NCI-H1694 treated with DMSO at 0.1 percent for 48 hours (cell line): ENCODE results near the gene HOXC9.

Experiments used
- DNase-seq: peaks from one replicate; lab custom pipeline; 2025; lab: John Stamatoyannopoulos, UW

Gene HOXC9

DNA sequence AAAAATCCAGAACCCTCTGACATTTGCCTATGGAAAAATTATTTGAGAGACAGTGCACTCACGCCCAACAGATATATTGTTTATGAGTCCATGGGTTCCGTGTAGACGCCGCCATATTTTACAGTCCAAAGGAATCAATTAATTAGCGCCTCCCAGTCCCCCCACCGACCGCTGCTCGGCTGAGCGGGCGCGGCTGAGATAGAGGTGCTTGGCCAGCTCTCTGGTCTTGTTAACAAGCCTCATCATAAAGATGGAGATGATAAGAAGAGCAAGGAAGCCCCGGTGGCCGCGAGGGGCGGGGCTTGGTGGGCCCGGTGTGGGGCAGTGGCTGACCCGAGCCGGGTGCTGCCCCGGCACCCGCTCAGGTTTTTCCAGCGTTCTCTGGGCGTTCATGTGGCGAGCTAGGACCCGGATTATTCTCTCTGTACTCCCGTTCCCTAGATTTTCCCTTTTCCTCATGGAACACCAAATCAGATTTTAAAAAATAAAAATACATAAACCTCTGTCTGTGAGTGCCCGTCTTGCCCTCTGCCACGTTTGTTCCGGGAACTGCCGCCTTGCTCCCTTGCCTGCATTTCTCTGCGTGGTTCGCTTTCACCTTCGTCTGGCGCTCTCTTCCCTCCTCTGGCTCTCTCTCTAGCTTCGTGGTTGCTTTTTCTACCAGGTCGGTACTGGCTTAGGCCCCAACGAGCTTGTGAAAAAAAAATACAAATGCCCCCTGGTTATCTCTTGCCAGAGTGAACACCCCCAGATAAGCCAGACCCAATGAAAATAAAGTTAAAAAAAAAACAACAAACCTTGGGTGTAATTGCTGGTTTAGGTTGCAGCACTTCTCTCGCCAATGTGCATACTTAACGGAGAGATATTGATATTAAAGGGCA is 36.3 kb upstream of the HOXC9 start:
- no peak for DNase-seq

DNA sequence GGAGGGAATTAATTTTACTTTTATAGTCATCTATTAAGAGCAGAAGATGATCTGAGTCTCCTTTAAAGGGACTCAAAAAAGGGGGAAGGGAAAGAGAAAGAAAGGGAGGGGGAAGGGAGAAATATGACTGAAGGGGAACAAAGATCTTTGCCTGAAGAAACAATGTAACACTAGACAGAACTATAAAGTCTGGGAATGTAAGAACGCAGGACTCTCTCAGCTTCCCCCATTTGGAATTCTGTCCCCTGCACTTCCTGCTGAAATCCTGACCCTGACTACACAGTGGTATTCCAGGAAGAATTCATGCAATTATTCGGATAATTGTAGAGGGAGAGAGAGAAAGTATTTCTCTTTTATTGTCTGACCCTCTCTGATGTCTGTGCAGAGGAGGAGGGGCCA is 35.6 kb upstream of the HOXC9 start:
- DNase-seq = no peak

DNA sequence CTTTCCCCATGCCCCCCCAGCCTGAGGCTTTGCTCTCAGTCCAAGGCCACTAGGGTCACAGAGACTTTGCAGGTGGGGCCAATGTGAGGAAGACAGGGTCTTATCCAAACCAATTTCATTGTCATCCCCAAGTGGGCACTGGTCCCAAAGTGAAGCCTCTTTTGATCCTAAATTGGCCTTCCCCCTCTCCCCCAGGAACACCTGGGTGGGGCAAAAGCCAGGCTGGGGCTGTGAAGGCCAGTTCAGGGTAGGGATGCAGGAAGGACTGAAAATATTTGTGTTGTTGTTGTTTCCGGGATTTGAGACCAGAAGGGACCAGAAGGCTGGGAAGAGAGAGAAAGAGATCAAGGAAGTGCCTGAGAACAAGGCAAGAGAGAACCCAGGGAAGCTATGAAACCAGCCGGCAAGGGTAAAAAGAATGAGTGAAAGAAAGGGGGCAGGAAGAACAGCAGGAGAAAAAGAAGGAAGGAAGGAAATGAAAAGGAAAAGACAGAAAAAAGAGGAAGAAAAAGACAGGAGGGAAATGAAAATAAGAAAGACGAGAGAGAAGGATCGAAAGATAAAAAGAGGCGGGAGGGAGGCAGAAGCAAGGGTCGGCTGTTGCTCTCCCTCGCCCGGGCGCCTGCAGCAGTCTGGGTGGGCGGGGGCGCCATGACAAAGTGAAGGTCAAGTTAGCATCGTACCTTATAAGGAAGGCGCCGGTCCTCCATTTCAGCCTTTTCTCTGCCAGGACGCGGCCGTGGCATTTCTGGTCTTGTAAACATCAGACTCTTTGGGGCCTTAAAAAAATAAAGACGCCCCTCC is 34.5 kb upstream of the HOXC9 start:
- DNase-seq = no peak

DNA sequence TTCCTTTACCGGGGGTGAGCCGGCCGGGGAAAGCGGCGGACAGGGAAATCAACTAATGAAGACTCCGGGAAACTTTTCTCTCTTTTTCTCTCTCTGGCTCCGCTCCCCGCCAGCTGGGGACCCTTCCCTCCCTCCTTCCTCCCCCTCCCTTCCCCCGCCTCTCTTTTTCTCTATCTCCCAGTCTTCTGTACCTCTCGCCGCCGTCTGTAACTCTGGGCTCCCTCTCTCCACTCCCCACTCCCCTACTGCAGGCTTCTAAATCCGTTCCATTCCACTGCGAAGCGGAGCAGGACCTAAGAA is 33.9 kb upstream of the HOXC9 start:
- DNase-seq = no peak

DNA sequence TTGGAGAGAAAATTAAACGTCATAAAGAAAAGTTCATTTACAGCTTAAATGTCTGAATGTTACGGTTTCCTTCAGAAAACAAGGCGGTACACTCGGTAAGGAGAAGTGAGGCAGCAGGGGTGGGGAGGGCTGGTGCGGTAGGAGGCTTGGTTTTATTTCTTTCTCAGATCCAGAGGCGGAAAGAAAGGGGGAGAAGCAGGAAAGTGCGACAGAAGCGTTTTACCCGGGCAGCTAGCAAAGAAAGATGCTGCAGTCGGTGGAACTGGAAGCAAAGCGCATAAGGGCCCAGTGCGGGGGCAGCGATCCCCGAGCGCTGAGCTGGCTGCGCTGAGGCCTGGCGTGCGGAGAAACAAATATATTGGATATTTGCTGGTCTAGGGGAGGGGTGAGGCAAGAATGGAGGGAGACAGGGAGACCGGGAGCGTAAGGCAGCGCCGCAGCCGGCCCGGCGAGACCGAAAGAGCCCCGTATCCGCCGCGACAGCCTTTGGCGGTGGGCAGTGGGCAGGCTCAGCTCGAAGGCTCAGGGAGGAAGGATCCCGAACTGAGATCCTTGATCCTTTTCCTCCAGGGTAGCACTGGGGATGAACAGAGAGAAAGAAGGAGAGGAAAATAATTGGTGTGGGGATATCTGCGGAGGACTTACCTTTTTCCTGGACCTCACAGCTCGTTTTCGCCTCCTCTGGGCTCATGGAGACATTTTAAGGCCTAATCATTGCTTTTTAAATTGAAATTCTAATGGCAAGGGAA is 33.4 kb upstream of the HOXC9 start:
- DNase-seq = no peak

DNA sequence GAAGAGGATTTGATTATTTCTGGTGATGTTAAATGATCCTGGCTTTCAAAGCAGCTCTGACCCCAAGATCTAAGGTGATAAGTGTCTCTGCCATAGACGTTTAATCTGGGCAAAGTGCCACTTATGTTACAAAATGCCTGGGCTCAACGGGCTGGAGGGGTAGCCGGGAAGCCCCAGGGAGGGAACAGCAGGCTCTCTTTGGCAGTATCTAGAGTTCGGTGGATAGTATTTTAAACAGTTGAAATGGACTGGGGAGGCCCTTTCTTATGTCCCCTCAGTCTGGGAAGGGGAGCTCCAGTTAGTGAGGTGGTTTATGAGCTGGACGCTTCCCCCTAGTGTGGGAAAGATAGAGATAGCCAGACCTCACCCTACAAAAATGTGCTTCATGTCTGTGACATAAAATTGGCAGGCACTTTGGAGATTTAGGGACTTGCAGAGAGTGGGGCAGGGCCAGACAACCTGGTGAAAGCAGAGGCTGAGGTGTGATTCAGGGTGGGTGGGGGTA is 32.5 kb upstream of the HOXC9 start:
- peak; percentile 5 for DNase-seq

DNA sequence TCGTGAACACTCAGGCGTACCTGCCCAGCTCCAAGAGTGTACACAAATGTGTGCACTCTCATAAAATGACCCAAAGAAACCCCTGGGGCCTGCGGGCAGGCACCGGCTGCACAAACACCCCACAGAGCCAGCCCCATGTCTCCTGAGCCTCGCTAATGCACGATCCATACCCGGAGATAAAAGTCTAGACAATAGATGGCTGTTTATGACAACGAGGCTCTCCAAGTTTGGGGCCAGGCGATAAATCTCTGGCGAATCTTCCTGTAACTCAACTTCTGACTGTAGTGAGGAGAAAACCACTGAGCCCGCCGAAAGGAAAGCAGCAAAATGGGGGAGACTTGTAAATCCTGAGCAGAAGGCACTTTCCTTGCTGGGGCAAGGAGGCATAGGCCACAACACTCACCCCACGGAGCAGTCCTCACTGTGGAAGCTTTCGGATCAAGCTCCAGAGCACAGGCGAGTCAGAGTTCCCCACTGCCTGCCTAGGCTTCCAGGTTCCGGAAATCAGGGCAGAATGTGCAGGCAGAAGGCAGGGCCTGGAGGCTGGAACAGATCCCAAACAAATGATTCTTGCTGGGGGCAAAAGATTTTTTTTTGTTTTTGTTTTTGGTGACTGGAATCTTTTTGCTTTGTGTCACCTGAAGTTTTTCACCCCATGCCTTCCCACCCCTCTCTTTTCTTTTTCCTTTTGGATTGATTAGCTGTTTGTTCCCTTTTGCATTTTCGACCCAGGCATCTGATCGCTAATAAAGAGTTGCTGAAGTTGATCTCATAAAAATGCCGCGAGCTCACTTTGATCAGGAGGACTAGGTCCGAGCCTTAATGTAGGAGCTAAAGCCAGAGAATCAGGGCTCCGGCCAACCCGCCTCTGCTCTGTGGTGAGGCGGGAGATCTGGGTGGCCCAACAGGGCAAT is 31.5 kb upstream of the HOXC9 start:
- no peak for DNase-seq

DNA sequence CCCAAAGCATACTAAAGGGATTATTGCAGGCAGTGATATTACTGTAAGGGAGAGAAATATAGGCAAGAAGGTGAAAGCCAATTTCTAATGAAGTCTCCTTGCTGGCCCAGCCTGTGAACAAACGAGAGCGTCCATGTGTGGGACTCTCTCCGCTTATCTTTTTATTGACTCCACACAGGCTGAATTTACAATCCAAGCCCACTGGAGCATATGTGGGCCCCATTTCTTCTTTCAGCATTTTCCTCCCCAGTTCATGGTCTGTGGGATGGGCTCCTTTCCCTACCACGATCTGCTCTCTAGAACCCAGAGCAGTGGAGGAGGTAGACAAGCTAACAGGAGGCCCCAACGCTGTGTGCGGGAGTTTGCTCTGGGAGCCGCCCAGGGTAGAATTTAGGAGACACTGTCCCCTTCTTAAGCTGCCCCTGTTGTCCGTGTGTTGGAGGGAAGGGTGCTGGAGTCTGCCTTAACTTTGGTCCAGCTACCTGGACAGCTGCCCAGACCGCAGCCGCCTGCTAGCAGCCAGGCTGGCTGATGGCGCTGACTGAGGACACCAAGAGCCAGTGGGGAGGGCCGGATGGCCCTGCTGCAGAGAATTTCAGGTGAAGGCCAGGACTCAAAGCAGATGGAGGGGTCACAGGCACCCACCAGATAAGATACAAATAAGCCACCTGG is 30.2 kb upstream of the HOXC9 start:
- DNase-seq = no peak

DNA sequence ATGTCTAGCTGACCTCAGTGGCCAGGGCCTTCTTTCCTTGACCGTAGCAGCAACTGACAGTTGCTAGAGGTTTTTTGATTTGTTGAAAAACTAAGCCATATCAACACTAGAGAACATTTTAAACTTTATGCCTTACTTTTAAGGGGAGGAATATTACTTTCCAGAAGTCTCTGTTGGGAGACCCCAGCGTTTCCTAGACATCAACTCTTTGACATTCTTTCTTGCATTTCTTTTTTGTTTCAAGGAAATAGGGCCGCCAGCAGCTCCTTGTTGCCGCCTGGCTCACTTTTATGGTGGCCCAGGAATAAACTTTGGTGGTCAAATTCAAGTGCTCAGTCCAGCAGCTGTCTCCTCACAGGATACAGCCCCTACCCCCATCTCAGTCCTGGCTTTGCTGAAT is 29.5 kb upstream of the HOXC9 start:
- DNase-seq = no peak

DNA sequence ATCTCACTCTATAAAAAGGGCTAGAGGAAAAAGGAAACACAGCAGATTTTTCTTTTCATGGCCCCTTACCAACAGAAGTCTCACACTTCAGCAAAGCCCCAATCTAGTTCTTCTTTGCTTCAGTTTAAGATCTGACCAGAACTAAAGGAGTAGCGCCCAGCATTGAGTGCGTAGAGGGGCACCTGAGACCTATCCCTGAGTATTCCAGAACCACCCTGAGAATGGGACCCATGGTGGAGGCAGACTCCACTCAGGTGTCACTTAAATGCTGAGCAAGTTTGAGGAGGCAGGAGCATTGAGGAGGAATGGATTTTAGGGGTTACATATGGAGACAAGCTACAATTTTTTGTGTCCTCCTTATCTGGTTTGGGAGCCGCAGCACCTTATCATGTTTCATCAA is 28.8 kb upstream of the HOXC9 start:
- no peak for DNase-seq

DNA sequence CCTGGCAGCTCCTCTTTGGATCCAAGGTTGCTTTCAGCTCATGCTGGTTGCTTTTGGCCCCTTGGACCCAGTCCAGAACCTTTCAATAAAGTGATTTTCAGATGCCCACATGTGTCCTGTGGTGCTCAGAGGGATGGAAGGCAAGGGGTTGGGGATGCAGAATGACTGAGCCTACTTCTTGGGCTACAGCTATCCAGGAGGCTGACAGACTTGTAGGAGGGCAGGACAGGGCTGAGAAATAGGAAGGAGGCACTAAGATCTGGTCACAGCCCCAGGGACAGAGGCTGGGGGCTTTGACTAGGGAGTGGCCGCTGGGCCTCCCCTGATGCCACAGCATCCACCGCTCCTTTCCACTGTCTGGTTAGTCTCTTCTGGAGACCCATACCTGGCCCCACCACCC is 28.3 kb upstream of the HOXC9 start:
- DNase-seq = no peak

DNA sequence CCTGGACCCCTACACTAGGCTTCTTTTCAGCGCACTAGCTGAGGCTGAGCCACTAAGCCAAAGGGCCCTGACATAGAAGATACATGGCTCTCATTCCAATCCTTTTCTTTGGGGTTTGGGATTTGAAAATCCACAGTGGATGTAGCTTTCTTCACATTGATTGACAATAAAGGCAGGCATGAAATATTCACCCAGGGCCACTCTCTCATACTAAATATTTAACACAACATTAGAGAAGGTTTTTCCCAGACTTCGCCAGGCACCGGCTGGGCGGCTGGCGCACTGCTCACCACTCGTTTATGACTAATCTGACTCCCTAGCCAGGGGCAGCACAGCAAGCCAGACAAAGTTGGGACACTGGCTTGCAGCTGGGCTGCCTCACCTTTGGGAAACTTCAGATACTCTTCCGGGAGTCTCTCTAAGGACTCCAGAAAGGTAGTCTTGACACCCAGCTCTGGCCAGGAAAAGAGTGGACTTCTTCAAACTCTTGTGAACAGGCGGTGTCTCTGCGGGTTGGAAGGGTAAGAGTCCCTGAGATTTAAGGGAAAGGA is 27.7 kb upstream of the HOXC9 start:
- no peak for DNase-seq

DNA sequence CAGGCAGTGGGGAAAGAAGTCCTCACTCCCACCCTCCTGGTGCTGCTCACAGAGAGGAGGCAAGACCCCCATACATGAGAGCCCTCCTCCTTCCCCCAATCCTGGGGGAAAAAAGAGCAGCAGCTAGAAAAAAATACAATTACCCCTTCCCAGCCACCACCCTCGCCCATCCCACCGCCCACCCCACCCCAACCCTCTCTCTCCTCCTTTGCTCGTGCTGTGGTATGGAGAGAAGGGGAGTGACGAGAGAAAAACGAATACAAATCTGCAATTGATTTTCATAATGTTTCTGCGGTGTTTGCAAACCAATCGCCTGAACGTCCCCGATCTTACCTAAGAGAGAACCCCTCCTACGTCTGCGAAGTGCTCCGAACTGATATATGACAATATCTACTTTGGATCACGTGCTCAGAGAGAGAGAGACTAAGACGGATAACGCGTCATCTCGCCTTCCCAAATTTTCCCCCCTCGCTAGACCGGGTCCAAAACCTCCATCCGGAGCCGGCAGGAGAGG is 27.2 kb upstream of the HOXC9 start, which contains the start of gene HOXC11:
Gene HOXC11, plus strand, starts transcription at position 405 of the 514 bp plus-strand sequence. CDS start 116 bp downstream, outside the sequence.
- DNase-seq = no peak

DNA sequence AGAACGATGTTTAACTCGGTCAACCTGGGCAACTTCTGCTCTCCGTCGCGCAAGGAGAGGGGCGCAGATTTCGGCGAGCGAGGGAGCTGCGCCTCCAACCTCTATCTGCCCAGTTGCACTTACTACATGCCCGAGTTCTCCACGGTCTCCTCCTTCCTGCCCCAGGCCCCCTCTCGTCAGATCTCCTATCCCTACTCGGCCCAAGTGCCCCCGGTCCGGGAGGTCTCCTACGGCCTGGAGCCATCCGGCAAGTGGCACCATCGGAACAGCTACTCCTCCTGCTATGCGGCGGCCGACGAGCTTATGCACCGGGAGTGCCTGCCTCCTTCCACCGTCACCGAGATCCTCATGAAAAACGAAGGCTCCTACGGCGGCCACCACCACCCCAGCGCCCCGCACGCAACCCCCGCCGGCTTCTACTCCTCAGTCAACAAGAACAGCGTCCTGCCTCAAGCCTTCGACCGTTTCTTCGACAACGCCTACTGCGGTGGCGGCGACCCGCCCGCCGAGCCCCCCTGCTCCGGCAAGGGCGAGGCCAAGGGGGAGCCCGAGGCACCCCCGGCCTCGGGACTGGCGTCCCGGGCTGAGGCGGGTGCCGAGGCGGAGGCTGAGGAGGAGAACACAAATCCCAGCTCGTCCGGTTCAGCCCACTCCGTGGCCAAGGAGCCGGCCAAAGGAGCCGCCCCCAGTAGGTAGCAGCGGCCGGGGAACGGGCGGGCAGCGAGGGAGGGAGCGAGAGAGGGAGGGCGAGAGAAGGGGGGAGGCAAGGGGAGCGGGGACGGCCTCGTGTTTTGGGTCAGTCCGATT is 26.5 kb upstream of the HOXC9 start:
- DNase-seq = no peak

DNA sequence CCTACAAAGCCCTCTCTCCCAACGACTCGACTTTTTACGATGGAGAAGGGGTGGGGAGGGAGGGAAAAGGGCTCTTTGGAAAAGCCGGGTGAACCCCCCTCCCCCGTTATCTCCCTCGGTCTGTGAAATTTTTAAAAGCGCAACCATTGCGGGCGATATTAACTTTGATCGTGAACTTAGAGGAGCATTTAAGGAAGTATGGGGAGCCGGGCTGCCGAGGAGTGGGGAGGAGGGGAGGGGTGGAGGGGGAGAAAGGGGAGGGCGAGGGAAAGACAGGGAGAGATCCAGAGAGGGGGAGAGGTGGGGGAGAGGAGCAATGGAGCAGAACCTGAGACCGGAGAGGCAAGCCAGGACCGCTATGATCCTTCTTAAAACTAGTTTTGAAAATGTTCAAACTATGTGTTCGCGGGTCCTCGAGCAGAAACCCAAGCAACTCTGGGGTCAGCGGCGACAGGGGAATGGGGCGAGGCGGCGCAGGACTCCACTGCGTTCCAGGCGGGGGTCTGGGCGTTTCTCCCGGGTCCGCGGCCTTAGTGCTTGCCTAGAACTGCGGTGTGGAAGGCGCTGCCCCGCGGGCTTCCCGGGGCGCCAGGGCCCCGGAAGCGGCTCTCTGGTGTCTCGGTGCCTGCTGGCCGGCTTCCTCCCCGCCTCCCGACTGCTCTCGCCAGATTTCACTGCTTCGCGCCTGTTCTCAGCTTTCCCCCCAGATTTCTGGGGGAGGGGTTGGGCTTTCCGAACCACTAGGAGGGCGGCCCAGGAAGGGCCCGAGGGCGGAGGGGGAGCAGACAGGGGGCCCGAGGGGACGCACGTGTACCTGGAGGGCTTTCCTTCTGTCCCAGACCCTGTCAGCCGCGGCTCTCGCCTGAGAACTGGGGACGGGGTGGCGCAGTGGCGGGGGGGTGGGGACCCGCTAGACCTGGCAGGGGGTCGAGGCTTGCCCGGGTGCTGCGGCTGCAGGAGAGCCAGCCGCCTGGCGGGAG is 25.6 kb upstream of the HOXC9 start, which contains the start of gene HOTAIR:
Gene HOTAIR, minus strand, starts transcription at position 871 of the 980 bp plus-strand sequence.
- DNase-seq = no peak

DNA sequence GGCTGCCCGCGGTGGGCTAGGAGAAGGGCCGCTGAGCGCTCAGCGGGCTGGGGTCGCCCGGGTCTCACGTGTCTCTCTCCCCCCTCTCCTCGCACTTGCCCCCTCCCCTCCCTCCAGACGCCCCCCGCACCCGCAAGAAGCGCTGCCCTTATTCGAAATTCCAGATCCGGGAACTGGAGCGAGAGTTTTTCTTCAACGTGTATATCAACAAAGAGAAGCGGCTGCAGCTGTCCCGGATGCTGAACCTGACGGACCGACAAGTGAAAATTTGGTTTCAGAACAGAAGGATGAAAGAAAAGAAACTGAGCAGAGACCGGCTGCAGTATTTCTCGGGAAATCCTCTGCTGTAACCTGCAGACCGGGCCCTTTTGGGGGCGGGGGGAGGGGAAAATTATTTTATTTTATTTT is 24.9 kb upstream of the HOXC9 start:
- no peak for DNase-seq

DNA sequence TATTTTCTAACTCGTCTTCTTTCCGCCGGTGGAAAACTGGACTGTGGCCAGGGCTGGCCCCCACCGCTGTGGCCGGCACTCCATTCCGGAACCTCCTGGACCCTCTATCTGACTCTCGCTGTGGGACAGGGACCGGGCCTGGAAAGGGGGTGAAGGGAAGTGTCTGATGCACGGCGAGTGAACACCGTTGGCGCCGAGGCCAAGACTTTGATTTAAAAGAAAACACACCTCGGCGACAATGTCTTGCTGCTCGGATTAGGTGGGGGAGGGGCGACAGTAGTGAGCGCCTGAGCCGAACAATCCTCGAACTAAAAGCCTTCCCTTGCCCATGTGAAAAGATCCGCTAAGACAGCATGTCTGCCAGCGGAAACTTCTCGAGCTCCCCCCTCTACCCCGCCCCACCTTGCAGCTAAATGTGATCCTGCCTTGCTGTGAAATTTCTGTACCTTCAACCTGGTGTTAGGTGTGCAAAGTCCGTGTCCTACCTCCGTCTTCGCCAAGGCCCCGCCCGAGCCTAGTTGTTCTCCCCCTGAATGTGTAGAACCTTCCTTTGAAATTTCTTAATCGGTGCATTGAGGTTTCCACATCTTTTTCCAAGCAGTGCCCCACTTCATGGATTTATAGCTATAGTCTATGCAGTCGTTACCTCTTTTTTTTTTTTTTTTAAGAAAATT is 24.3 kb upstream of the HOXC9 start:
- no peak for DNase-seq
